ENCODE measurements around the gene CHRND. TPM values are rescaled to one million over a fixed set of nuclear protein-coding genes. Genes with fewer than 3 reads are reported as not detected.

CHRND gene
- total and polyA plus RNA-seq, 2 of the 4 experiments (the other 2 are of a cell fraction) = not detected

DNA sequence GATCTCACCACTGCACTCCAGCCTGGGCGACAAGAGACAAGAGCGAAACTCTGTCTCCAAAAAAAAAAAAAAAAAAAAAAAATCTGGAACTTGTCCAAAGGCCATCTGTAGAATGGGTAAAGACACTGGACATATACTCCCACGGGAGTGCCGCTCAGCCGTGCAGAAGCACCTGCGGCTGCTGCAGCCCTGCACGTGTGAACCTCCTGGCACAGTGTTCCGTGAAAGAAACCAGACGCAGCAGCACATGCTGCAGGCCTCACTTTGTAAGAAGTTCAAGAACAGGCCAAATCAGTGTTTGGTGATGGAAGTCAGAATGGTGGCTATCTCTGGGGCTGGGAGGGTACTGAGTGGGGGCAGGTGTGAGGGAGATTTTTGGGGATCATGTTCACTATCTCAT, 6.5 kb downstream of the CHRND start:
- H3K23ac ChIP-seq (ENCODE audit: low read depth, low read length) = no peak overlapping the region
- no peak overlapping the region for H3K4ac ChIP-seq (ENCODE audit: low read depth, low read length)
- ChIA-PET POLR2A (ENCODE audit: unreplicated experiment) (no interaction called here), CTCF (no interaction called here)
- H2BK5ac ChIP-seq (ENCODE audit: low read depth, low read length, poor library complexity, severe bottlenecking) = no peak overlapping the region
- H2BK15ac ChIP-seq (ENCODE audit: low read depth, low read length) = no peak overlapping the region
- no peak overlapping the region for H2BK120ac ChIP-seq (ENCODE audit: low read depth, low read length)
- H3K27me3 ChIP-seq (ENCODE audit: control insufficient read depth, insufficient read depth, low read length) = peaks cover 20% of the 10 kb centered on the region
- H3K56ac ChIP-seq (ENCODE audit: extremely low read depth, insufficient read depth, low read length) = no peak overlapping the region
- H3K9ac ChIP-seq (ENCODE audit: low read depth, low read length) = no peak overlapping the region
- no peaks in the 10 kb centered on the region for H3K36me3 ChIP-seq (ENCODE audit: control insufficient read depth, insufficient read depth, low read length)
- DNase-seq (no peak), ATAC-seq (ENCODE audit: low read depth) (no peak)
- intact Hi-C loops (cut with micrococcal nuclease) (no loop called here), in situ Hi-C loops (cut with MboI; ENCODE audit: low sequenced_read_pairs) (no loop called here), dilution Hi-C loops (cut with HindIII; ENCODE audit: low sequenced_read_pairs, unreplicated experiment) (no loop called here)
- no peak overlapping the region for H4K5ac ChIP-seq (ENCODE audit: low read depth, low read length)
- no peak overlapping the region for H2AK5ac ChIP-seq (ENCODE audit: low read depth, low read length)
- no peak overlapping the region for H4K8ac ChIP-seq (ENCODE audit: low read depth in 2 of 2, low read length in 2 of 2)
- no peak overlapping the region for H2BK20ac ChIP-seq (ENCODE audit: low read depth, low read length)
- no peak overlapping the region for H3K18ac ChIP-seq (ENCODE audit: low read depth, low read length)
- BruUV-seq (replicated peaks) = no TSS peak
- H3K4me2 ChIP-seq (ENCODE audit: low read depth, low read length) = no peak overlapping the region
- TF ChIP-seq BHLHE40 (IDR thresholded peaks at IDR 0.05; ENCODE audit: low read depth, low read length) (no peak), RAD21 (IDR thresholded peaks at IDR 0.05; ENCODE audit: low read length) (no peak), SMC3 (IDR thresholded peaks at IDR 0.05; ENCODE audit: low read depth, low read length) (no peak), CHD1 (IDR thresholded peaks at IDR 0.05; ENCODE audit: low read depth, low read length) (no peak), MAZ (IDR thresholded peaks at IDR 0.05; ENCODE audit: borderline replicate concordance, low read depth, low read length) (no peak), RFX5 (IDR thresholded peaks at IDR 0.05; ENCODE audit: low read depth, low read length) (no peak), MAFK (IDR thresholded peaks at IDR 0.05; ENCODE audit: low read depth, low read length) (no peak), CTCF (conservative IDR thresholded peaks at IDR 0.05; ENCODE audit: low read depth, low read length) (no peak), FOS (IDR thresholded peaks at IDR 0.05; ENCODE audit: low read depth, low read length) (no peak), NFE2L2 (IDR thresholded peaks at IDR 0.05; ENCODE audit: low read depth, low read length) (no peak), RCOR1 (IDR thresholded peaks at IDR 0.05; ENCODE audit: insufficient replicate concordance, low read length) (no peak), MXI1 (IDR thresholded peaks at IDR 0.05; ENCODE audit: borderline replicate concordance, low read depth, low read length) (no peak), POLR2A (IDR thresholded peaks at IDR 0.05; ENCODE audit: low read depth, low read length) (no peak)
- TF ChIP-seq, protein P1, sequence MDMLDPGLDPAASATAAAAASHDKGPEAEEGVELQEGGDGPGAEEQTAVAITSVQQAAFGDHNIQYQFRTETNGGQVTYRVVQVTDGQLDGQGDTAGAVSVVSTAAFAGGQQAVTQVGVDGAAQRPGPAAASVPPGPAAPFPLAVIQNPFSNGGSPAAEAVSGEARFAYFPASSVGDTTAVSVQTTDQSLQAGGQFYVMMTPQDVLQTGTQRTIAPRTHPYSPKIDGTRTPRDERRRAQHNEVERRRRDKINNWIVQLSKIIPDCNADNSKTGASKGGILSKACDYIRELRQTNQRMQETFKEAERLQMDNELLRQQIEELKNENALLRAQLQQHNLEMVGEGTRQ (IDR thresholded peaks at IDR 0.05; ENCODE audit: low read depth, low read length) = no peak
- TF ChIP-seq, protein P2, sequence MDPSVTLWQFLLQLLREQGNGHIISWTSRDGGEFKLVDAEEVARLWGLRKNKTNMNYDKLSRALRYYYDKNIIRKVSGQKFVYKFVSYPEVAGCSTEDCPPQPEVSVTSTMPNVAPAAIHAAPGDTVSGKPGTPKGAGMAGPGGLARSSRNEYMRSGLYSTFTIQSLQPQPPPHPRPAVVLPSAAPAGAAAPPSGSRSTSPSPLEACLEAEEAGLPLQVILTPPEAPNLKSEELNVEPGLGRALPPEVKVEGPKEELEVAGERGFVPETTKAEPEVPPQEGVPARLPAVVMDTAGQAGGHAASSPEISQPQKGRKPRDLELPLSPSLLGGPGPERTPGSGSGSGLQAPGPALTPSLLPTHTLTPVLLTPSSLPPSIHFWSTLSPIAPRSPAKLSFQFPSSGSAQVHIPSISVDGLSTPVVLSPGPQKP (IDR thresholded peaks at IDR 0.05; ENCODE audit: borderline replicate concordance, low read depth, low read length) = no peak
- no peak overlapping the region for H2AK9ac ChIP-seq (replicated peaks; ENCODE audit: low read depth, low read length, poor library complexity)
- no peak overlapping the region for H4K91ac ChIP-seq (ENCODE audit: insufficient read depth, low read depth, low read length)
- H3K4me3 ChIP-seq (ENCODE audit: insufficient read depth, low read depth, low read length) = no peak overlapping the region
- H3K14ac ChIP-seq (replicated peaks; ENCODE audit: low read depth, low read length) = no peak overlapping the region
- H3K9me3 ChIP-seq (ENCODE audit: control insufficient read depth, insufficient read depth, low read length) = peaks cover 6% of the 10 kb centered on the region
- H2AFZ ChIP-seq (replicated peaks; ENCODE audit: low read length, poor library complexity) = no peak overlapping the region
- H3K4me1 ChIP-seq (ENCODE audit: control insufficient read depth, insufficient read depth, low read length) = no peaks in the 10 kb centered on the region
- WGBS, 2 experiments (ENCODE audit: extremely low coverage in 2 of 2, insufficient read length in 1 of 2) = no CpG with 5 or more reads among the region's 9 CpGs
- no peak overlapping the region for H3K27ac ChIP-seq (ENCODE audit: insufficient read depth, low read length)
- no peaks in the 10 kb centered on the region for H4K20me1 ChIP-seq (ENCODE audit: insufficient read depth, low read length)
- no peaks in the 10 kb centered on the region for H3K79me1 ChIP-seq (ENCODE audit: low read depth in 1 of 2, low read length in 2 of 2)
- H3K9me1 ChIP-seq (ENCODE audit: insufficient read depth, low read length) = no peaks in the 10 kb centered on the region
